ENCODE measurements around the gene PARP6.

Gene PARP6

GRCh38 chr15:72231833-72232478 lies 40.4 kb downstream of the PARP6 start:
- DNase-seq (ENCODE audit: low read depth in 1 of 2, low spot score in 1 of 2): peak in 1 of 2 donors; percentile 32

- DNase-seq (ENCODE audit: low read depth in 1 of 2, low spot score in 1 of 2): peak; percentile 82 to 96
Observed at GRCh38 chr15:72231066-72231832, 41.1 kb downstream of the PARP6 start, which contains the start of gene PKM. PKM (minus strand) TSS chr15:72231190; CDS start chr15:72219097, 12,093 bp downstream.

GRCh38 chr15:72230197-72231065 lies 41.9 kb downstream of the PARP6 start:
- peak; percentile 40 to 75 for DNase-seq (ENCODE audit: low read depth in 1 of 2, low spot score in 1 of 2)

GRCh38 chr15:72229947-72230196 lies 42.5 kb downstream of the PARP6 start:
- no peak for DNase-seq (ENCODE audit: low read depth in 1 of 2, low spot score in 1 of 2)

- DNase-seq (ENCODE audit: low read depth in 1 of 2, low spot score in 1 of 2): peak in 1 of 2 donors; percentile 14
Observed at GRCh38 chr15:72229076-72229946, 43.0 kb downstream of the PARP6 start.

DNA sequence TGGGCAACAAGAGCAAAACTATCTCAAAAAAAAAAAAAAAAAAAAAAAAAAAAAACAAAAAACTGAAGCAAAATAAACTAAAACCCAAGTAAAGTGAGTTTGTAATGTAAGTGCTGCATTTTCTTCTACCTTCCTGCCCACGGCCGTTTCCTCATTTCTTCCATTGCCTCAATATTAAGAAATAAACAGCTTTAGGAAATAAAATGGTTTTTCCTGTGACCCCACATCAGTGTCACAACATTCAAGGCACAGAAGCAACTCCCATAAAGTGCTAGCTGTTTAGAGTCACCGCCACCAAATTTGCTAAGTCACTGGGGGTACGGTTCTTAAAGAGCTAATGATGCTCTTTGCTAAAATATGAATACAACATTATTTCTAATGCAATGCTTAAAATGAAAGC lies 44.6 kb downstream of the PARP6 start:
- no peak for DNase-seq (ENCODE audit: low read depth in 1 of 2, low spot score in 1 of 2)

DNA sequence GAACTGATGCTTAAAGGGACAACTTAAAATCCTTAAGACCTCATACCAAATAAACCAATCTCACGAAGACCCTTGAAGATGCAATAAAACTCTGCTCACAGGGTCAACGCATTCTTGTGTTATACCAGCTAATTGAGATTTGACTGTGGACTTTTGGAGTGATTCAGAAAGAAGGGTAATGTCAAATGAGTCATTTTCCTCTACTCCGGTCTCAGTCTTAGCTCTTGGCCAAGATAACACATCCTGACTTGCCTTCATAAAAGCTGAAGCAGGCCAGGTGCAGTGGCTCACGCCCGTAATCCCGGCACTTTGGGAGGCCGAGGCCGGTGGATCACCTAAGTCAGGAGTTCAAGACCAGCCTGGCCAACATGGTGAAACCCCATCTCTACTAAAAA lies 45.2 kb downstream of the PARP6 start:
- DNase-seq (ENCODE audit: low read depth in 1 of 2, low spot score in 1 of 2): peak in 1 of 2 donors; percentile 29

GRCh38 chr15:72223278-72223677 lies 49.1 kb downstream of the PARP6 start:
- DNase-seq (ENCODE audit: low read depth in 1 of 2, low spot score in 1 of 2): no peak

DNA sequence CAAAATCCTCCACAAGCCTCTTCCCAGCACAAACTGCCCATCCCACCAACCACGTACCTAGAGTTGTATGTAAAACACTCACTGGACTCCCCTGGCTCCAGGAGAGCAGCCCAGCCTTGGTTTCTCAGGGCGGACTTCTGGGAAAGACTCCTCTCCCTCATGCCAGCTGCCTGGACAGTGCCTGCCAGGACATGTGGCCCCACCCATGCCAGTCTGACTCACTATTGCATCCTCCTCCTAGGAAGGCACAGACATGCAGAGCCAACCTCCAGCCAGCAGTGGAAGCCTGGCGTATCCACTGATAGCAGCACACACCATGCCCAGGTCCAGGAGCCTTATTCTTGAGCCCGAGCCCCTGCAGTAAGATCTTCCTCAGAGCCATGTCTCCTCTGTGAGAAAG lies 50.0 kb downstream of the PARP6 start:
- no peak for DNase-seq (ENCODE audit: low read depth in 1 of 2, low spot score in 1 of 2)

GRCh38 chr15:72220687-72221086 lies 51.7 kb downstream of the PARP6 start:
- DNase-seq (ENCODE audit: low read depth in 1 of 2, low spot score in 1 of 2): no peak

DNA sequence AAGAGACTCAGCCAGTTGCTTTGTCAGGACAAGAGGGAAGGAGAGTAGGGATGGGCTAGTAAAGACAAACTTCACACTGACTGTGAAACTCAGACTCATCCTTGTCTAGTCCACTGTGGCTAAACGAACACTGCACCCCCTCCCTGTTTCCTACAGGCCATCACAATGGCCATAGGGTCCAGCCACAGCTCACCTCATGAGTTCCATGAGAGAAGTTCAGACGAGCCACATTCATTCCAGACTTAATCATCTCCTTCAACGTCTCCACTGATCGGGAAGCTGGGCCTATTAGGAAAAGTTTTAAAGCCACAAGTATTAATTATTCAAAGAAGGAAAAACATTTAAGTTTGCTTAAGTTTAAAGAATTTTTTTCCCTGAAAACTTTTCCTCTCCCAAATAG lies 55.1 kb downstream of the PARP6 start:
- no peak for DNase-seq (ENCODE audit: low read depth in 1 of 2, low spot score in 1 of 2)

GRCh38 chr15:72216079-72216478 lies 56.3 kb downstream of the PARP6 start:
- no peak for DNase-seq (ENCODE audit: low read depth in 1 of 2, low spot score in 1 of 2)

DNA sequence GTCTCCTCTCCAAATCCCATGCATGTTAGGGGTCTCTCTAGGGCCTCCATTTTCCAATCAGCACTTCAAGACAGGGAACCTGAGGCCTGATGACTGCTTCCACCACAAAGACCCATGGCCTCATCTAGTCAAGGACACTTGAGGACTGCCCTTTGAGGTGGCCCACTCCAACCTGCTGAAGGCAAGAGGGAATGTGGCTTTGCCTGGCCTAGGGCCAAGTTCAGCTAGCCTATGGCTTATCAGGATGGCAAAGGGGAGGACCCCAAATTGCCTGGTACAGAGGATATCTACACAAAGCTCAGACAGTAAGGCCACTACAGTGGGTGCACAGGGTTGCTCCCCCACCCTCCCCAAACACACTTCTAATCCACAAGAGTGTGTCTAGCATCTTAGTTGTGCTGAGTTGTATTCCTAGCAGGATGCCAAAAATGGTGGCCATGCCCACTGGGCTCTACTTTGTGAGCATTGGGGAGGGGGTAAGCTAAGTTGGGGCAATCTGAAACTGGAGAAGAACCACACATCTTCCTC lies 64.7 kb downstream of the PARP6 start:
- no peak for DNase-seq (ENCODE audit: low read depth in 1 of 2, low spot score in 1 of 2)

DNA sequence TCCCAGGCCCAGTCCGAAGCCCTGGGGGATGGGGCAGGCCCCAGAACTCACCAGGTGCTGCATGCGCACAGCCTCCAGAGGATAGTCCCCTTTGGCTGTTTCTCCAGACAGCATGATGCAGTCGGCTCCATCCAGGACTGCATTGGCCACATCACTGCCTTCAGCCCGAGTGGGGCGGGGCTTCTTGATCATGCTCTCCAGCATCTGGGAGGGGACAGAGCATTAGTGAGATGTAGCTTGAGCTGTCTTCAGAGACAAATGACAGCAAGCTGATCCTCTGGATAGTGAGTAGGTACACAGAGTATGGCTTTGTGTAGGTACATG lies 65.7 kb downstream of the PARP6 start:
- DNase-seq (ENCODE audit: low read depth in 1 of 2, low spot score in 1 of 2): no peak

- DNase-seq (ENCODE audit: low read depth in 1 of 2, low spot score in 1 of 2): no peak
Observed at GRCh38 chr15:72205896-72206676, 66.3 kb downstream of the PARP6 start.

GRCh38 chr15:72205273-72205672 lies 67.1 kb downstream of the PARP6 start:
- no peak for DNase-seq (ENCODE audit: low read depth in 1 of 2, low spot score in 1 of 2)

DNA sequence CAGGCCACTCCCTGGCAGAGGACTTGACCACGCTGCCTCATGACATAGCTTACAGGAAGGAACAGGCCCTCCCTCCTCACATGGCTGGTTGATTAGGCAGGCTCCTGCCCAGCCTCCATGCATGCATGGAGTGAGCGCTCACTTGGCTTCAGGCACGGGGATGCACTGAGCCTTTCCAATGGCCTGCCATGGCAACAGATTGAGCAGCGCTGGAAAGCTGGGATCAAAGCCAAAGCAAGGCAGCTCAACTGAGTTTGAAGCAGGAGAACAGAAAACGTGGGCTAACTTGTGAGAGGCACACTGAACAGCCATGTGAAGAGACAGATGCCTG lies 68.9 kb downstream of the PARP6 start:
- DNase-seq (ENCODE audit: low read depth in 1 of 2, low spot score in 1 of 2): no peak

GRCh38 chr15:72202801-72203506 lies 69.4 kb downstream of the PARP6 start:
- no peak for DNase-seq (ENCODE audit: low read depth in 1 of 2, low spot score in 1 of 2)

DNA sequence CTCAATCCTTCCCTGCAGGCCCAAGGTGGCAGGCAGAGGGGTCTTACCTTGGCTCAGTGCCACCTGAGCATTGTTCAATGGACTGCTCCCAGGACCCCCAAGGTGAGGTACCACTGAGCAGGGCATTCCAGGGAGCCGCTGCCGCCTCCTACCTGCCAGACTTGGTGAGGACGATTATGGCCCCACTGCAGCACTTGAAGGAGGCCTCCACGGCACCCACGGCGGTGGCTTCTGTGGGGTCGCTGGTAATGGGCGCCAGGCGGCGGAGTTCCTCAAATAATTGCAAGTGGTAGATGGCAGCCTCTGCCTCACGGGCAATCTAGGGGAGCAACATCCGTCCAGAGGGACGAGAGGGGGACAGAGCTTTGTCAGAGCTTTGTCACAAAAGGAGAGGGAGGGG lies 70.1 kb downstream of the PARP6 start:
- no peak for DNase-seq (ENCODE audit: low read depth in 1 of 2, low spot score in 1 of 2)

Data from stimulated activated CD4-positive, alpha-beta T cell treated with anti-CD3 and anti-CD28 coated beads, Interleukin-15, amount 100 ng/mL, for 1 hour (primary cell).